HG03196 (cell line): ENCODE results near the gene IFNA17.
"Not testable (repeated sequence)": the region's sequence is repeated elsewhere in the genome, so short reads cannot be mapped to it uniquely, and the experiment has no call there.

Experiments
- ATAC-seq: cut with Tn5 transposase; IDR thresholded peaks from one replicate; pipeline ENCODE4 v1.9.1; 2021; ENCODE audit not compliant: unreplicated experiment

Gene IFNA17

DNA sequence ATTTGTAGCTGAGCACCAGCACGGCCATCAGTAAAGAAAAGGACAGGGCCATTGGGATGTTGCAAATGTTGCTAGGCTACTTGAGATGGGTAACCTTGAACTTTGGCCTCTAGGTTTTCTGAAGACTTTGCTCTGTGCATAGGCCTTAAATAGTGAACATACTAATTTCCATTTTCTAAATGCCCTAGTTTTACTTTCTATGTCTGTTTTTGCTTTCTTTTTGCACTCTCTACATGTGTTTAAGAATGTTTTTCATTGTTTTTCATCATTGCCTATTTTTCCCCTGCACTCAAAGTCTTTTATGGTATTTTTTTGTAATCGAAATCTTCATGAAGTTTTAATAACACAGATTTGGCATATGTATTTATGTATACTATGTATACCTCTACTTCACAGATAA, at the start of gene IFNA17:
TSS of gene IFNA17 (minus strand) at position 101 of the 400 bp plus-strand sequence. CDS start at position 52, 49 bp downstream.
- no peak for ATAC-seq

- ATAC-seq = no peak
Measured at GRCh38 chr9:21268347-21268657, 40.3 kb upstream of the IFNA17 start.

GRCh38 chr9:21267485-21268346, 39.7 kb upstream of the IFNA17 start:
- ATAC-seq = no peak

DNA sequence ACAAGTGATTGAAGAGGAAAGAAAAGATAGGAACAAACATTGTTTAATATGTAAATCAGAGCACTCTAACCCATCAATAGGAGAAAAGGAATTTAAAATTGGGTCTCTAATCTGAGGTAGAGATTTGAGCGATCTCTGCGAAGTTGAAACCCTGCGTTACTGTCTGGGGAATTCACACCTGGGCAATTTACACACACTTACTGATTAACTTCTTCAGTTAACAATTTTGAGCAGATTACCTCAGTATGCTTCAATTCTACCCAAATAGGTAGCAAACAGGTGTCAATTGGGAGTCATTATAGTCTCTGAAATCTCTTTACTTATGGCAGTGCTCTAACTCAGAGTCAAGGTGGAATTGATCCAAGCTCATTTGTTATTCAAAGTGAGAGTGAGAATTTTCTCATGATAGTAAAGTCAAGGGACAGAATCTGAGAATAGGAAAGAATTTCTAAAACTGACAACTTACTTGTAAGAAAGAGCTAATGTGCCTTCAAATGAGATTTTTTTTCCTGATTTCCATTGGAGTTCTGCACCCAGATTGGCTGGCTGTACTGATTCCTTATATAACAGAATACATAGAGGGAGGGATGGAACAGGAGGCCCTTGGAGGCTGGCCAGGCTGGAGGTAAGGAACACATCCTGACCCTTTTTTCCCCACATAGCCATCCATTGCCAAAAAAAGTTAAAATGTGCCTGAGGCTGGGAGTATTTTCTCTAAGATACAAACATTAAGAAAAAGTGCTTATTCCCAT, 38.9 kb upstream of the IFNA17 start:
- no peak for ATAC-seq

DNA sequence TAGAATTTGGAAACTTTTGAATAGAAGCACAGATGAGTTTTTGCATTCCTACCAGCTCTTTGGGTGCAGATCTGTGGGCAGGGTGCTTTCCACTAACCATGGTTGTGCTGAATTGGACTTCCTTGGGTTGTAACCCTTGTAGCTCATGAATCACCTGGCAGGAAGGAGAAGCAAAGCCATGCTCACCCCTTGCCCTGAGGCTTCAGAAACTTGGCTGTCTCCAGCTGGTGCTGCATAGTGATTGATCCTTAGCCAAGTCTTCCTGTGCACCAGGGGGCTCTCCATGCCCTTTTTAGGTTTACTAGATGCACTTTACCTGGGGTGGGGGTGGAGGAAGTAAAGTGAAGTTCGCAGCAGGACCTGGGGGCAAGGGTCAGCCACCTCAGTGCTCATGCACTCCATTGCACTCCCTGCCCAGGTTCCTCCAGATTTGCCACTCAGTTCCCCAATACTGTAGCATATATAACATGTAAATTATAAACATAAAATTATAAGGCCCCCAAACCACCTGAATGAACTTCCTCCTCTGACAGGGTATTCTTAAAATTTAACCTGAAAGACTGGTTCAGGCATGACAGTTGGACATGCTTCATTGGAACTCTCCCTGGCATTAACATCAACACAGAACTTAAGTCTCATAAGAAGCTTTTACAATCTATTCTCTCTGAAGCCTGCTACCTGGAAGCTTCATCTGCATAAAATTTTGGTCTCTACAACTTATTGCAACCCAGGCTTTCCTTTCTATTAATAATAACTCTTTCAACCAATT, 37.6 kb upstream of the IFNA17 start:
- peak; percentile 47 for ATAC-seq

DNA sequence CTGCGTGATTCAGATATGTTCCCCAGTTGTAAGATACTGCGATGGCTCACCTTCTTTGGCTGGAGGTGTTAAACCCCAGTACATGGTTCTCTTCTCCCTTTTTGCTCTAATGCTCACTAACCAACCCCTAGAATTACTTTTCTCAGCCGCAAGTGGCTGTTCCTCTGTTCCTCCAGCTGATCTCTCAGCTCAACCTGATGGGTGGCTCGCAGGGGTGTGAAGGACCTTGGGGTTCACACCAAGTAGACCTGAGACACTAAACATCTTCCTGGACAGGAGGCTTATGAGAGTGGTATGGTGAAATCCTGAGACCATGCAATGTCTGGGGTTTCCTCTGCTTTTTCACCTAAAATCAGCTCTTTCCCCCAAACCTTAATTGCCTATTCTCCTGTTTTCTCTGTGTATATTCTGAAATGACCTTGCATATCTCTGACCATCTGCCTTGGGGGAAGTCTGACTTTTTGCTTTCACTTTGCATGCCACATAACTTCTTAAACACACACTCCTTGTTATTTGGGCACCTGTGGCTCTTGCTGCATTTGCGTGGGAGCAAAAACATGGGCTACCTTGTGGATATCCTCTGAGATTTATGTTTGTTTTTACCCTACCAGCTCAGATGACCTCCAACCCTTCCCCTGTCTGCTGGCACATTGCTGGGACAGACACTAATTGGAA, 27.7 kb upstream of the IFNA17 start:
- ATAC-seq = no peak

- ATAC-seq = peak; percentile 73
Measured at GRCh38 chr9:21252721-21253547, 24.9 kb upstream of the IFNA17 start.

GRCh38 chr9:21251638-21252037, 23.6 kb upstream of the IFNA17 start:
- no peak for ATAC-seq

GRCh38 chr9:21251190-21251589, 23.2 kb upstream of the IFNA17 start:
- ATAC-seq = no peak

DNA sequence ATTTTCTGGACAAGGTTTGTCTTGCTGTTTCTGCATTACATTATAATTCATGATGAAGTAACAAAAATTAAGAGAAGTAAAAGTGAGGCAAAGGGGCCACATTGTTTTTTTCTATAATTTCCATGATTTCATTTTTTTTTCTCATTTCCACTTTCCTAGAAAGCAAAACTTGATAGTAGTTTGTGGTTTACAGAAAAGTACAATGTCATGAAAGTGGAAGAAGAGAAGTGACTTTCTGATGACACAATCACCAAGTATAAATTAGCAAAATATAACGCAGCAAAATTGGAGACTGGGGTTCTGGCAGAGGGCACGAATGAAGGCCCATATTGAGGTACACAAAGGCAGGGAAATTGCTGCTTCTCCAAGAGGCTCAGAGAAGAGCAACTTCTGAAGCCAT, 16.8 kb upstream of the IFNA17 start:
- ATAC-seq = no peak

DNA sequence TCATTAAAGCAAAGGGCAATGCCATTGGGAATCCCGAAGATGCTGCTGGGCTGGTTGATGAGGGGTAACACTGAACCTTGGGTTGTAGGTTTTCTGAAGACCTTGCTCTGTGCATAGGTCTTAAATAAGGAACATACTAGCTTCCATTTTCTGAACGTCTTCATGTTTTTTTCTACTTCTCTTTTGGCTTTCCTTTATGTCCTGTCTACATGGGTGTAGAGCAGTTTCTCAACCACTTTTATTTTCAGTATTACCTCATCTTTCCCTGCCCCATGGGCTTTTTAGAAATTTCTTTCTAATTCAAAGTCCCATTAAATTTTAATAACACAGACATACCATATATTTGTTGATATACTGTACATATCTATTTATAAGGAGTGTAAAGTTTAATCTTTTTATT, 11.9 kb upstream of the IFNA17 start, which contains the start of gene IFNA14:
TSS of gene IFNA14 (minus strand) at position 95 of the 400 bp plus-strand sequence. CDS start at position 25, 70 bp downstream.
- ATAC-seq = no peak

DNA sequence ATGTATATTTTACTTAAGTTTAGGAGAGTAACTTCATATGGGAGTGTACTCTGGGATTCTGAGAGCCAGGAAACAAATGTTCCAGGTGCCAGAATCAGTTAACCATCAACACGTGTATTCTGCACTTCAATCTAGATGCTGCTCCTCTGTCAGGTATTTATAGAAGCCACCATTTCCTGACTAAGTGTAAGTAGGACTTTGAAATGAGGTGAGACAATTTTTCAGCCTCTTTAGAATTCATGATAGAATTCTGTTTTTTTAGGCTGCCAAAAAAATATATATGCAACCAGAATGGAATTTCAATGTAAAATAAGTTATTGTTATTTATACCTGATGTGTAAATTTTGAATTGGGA, 8.3 kb upstream of the IFNA17 start:
- ATAC-seq = not testable (repeated sequence)

DNA sequence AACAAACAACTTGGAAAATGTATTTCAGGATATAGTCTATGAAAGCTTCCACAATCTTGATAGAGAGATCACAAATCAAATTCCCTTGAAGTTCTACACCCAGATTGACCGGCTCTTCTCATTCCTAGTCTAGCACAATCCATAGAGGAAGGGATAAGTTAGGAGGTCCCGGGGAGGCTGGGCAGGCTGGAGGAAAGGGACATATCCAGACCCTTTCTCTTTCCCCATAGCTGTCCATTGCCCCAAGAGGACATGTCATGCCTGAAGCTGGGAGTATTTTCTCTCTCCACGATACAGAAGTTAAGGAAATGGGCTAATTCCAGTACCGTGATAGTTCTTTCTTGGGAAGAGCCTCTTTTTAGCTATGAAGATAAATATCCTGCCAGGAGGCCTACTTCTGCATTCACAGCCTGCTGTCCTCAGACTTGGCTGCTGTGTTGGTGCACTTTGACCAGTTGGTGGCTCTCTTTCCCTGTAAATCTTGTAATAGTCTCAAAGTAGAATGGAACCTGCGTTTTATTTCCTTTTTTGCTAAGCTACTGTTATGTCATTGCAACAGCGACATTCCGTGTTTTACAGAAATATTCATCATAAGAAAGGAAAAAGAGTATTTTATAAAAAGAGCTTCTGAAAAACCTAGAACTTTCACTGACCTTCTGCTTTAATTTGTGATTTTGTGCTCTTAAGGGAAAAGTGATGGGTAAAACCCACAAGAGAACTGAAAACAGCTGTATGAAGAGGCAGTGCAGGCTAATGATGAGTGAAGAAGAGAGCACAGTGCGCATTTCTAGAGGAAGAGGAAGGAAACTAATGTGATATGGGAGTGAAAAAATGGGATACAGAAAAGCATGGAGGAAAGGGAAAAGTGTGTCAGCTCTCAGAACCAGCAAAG, 7.7 kb upstream of the IFNA17 start:
- ATAC-seq = peak; percentile 78

DNA sequence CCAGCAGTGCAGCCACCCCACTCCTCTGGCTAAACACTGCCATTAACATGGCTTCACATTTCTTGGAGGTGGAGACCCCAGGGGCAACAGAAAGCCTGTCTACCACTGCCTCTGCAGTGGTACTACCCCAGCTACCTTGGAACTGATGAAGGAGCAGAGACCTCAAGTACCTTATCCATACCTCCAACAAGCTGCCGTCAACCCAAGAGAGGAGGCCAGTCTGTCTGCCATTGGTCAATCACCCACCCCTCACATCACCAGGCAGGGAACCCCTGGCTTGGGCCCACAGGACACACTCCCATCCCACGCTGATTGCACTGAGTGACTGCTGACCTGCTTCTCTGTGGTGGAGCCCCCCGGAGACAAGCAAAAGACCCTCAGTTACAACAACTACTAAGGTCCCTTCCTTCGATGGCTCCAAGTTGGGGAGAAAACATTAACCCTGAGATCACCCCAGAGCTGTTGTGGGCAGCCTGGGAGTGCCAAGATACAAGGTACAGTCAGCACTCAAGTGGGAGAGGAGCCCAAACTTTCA, 6.2 kb upstream of the IFNA17 start:
- no peak for ATAC-seq

GRCh38 chr9:21233258-21233657, 5.2 kb upstream of the IFNA17 start:
- no peak for ATAC-seq

- not testable (repeated sequence) for ATAC-seq
Measured at GRCh38 chr9:21217211-21217610, 10.8 kb downstream of the IFNA17 start, which contains the start of gene IFNA16. Gene IFNA16, minus strand, starts transcription at chr9:21217311. Its CDS starts 6 bp downstream, at chr9:21217305.

DNA sequence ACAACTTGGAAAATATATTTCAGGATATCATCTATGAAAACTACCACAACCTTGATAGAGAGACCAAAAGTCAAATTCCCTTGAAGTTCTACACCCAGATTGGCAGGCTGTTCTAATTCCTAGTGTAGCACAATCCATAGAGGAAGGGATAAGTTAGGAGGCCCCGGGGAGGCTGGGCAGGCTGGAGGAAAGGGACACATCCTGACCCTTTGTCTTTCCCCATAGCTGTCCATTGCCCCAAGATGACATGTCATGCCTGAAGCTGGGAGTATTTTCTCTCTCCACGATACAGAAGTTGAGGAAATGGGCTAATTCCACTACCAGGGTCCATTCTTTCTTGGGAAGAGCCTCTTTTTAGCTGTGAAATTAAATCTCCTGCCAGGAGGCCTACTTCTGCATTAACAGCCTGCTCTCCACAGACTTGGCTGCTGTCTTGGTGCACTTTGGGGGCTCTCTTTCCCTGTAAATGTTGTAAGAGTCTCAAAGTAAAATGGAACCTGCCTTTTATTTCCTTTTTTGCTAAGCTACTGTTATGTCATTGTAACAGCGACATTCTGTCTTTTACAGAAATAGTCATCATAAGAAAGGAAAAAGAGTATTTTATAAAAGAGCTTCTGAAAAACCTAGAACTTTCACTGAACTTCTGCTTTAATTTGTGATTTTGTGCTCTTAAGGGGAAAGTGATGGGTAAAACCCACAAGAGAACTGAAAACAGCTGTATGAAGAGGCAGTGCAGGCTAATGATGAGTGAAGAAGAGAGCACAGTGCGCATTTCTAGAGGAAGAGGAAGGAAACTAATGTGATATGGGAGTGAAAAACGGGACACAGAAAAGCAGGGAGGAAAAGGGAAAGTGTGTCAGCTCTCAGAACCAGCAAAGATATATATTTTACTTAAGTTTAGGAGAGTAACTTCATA, 14.4 kb downstream of the IFNA17 start:
- ATAC-seq = not testable (repeated sequence)

DNA sequence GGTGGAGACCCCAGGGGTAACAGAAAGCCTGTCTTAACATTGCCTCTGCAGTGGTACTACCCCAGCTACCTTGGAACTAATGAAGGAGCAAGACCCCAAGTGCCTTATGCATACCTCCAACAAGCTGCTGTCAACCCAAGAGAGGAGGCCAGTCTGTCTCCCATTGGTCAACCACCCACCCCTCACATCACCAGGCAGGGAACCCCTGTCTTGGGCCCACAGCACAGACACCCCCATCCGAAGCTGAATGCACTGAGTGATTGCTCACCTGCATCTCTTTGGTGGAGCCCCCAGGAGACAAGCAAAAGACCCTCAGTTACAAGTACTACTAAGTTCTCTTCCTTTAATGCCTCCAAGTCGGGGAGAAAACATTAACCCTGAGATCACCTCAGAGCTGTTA, 15.9 kb downstream of the IFNA17 start:
- not testable (repeated sequence) for ATAC-seq
